ENCODE measurements around the gene GABRG3.

GABRG3 gene

DNA sequence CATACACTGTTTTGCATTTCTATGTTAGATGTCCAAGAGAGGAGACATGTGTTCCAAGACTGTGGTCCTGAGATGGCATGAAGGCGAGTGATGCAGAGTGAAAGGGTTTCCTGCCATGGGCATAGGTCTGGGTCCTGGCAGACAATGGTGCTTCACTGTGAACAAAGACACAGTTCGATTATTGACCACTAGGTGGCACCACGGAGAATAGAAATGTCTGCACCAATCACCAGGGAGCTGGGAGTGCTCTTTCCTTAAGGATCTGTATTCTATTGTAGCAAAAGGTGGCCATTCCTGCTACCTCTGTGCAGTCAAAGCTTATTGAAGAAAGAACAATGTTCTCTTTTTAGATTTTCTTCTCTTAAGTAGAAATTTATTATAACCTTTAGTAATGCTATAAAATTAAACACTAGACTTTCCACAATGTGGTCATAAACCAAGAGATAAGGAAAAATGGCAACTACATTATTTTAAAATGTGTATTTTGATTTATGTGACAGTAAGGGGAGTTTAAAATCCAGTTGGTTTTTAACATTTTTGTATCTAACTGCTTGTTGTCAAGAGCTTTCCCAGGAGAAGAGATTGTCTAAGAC lies 88.7 kb downstream of the GABRG3 start:
- DNase-seq (ENCODE audit: extremely low read depth, low read depth): peak; percentile 2
- TF ChIP-seq, protein P1, sequence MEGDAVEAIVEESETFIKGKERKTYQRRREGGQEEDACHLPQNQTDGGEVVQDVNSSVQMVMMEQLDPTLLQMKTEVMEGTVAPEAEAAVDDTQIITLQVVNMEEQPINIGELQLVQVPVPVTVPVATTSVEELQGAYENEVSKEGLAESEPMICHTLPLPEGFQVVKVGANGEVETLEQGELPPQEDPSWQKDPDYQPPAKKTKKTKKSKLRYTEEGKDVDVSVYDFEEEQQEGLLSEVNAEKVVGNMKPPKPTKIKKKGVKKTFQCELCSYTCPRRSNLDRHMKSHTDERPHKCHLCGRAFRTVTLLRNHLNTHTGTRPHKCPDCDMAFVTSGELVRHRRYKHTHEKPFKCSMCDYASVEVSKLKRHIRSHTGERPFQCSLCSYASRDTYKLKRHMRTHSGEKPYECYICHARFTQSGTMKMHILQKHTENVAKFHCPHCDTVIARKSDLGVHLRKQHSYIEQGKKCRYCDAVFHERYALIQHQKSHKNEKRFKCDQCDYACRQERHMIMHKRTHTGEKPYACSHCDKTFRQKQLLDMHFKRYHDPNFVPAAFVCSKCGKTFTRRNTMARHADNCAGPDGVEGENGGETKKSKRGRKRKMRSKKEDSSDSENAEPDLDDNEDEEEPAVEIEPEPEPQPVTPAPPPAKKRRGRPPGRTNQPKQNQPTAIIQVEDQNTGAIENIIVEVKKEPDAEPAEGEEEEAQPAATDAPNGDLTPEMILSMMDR (IDR thresholded peaks at IDR 0.05; ENCODE audit: low read depth, low read length): peak; percentile 55

DNA sequence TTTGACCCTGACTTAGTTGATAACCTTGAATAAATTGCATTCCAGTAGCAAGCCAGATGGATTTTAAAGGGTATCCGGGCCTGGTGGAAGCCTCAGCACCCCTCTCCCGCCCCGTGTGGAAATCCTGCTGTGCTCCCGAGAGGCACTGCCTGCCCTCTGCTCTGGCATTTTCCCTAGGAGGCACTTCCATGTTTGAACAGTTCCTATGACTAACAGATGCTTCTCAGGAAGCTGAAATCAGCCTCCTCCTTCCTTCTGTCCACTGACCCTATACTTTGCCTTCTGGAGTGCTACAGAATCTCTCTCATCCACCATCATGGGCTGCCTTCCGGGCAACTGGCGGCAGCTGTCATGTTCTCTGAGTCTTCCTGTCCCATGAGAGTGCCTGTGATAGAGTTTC lies 90.8 kb downstream of the GABRG3 start:
- TF ChIP-seq, protein P1 (IDR thresholded peaks at IDR 0.05; ENCODE audit: low read depth, low read length): no peak
- no peak for DNase-seq (ENCODE audit: extremely low read depth, low read depth)

DNA sequence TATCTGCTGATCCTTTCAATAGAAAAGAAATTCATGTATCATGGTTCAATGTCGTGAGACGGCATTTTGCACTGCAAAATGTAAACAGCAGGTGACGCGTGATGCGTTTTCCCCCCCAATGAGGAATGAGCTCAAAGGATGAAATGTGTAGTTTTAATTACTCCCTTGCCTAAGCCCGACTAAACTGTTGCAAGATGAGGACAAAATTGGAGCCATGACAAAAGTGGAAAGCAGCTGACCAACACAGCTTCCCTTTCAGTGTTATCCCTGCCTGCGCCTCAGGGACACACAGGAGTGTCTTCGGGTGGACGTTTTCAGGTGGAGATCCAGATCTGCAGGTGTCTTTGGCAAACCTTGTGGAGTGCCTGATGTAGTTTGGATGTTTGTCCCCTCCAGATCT lies 92.0 kb downstream of the GABRG3 start:
- DNase-seq (ENCODE audit: extremely low read depth, low read depth): no peak
- TF ChIP-seq, protein P1 (IDR thresholded peaks at IDR 0.05; ENCODE audit: low read depth, low read length): no peak

DNA sequence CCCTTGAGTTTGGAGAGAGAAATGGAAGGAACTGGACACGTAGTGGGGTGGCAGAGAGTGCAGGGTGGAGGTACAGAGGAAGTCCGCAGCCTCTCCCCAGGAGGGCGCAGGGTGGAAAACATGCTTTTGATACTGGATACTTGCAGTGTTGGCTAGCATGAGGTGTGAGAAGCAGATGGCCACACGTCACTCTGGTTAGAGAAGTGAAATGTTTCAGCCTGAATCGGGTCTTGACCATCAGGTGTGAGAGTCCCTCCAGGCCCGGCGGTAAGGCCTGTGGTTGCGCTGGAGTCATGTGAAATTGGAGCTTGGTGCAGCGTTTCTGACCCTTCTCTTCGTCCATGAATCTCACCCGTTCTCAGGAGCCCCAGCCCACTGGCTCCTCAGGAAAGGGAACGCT lies 93.1 kb downstream of the GABRG3 start:
- no peak for DNase-seq (ENCODE audit: extremely low read depth, low read depth)
- TF ChIP-seq, protein P1 (IDR thresholded peaks at IDR 0.05; ENCODE audit: low read depth, low read length): no peak

DNA sequence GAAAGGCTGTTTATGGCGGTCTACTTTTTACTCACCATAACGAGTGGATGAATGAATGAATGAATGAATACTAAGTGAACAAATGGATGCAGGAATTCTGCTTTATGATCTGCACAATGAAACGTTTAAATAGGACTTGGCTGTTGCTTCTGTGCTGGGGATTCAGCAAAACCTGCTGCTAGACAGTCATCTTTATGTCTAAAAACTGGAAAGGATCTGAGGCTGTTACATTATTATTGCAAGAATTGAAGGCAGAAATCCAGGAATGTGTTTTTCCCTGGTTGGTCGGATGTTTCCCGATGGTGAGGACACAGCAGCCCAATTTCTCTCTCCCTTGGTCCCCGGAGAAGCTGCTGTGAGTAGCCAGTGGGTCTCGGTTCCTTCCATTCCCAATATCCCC lies 94.2 kb downstream of the GABRG3 start:
- no peak for DNase-seq (ENCODE audit: extremely low read depth, low read depth)
- TF ChIP-seq, protein P1 (IDR thresholded peaks at IDR 0.05; ENCODE audit: low read depth, low read length): no peak

DNA sequence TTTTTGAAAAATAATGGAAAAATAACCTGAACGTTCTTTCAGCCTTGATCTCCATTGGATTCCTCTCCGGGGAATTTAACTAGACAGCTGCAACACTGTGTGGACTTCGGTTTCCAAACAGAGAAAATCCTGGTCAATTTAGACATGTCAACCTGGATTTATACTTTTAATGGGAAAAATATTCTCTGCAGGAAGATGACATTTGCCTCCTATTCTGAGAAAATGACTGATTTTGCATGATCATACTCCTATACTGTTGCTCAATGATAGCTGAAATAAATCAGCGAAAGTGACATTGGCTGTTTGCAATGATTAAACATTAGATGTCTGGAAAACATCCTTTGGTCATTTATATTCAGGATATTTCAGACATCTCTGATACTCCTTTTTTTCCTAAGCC lies 94.8 kb downstream of the GABRG3 start:
- no peak for DNase-seq (ENCODE audit: extremely low read depth, low read depth)
- TF ChIP-seq, protein P1 (IDR thresholded peaks at IDR 0.05; ENCODE audit: low read depth, low read length): no peak

DNA sequence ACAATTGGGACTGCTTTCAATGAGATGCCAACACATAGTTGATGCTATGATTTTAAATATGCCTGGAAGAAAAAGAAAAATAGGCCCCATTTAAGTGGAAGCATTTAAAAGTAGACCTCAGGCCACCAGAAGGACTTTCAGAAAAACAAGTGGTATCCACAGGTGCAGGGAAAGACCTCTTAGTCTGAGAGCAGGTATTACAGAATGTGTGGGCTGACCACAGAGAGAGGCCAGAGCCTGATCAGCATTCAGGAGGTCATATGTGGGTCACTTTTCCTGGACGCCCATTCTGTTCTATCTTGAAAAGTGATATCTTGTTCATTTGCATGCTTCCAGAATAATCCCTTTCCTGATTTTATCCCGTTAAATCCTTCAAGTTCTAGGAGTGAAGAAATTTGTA lies 95.5 kb downstream of the GABRG3 start:
- TF ChIP-seq, protein P1 (IDR thresholded peaks at IDR 0.05; ENCODE audit: low read depth, low read length): no peak
- no peak for DNase-seq (ENCODE audit: extremely low read depth, low read depth)

All from AG09319 (cell line).